ENCODE data around the gene PPP2R5A. TPM values are rescaled to one million over a fixed set of nuclear protein-coding genes. Genes with fewer than 3 reads are reported as not detected.

Gene PPP2R5A
- total RNA-seq, 1 experiment from 2014 or later = 22.0 TPM

GRCh38 chr1:212257157-212257556 lies 28.1 kb upstream of the PPP2R5A start:
- no peak overlapping the region for H3K23ac ChIP-seq (ENCODE audit: insufficient read length, low read depth, low read length)
- no peak overlapping the region for H3K27ac ChIP-seq (ENCODE audit: insufficient read length, low read depth, low read length)
- H3K27ac Mint-ChIP-seq = no peak overlapping the region
- TF ChIP-seq, protein P1, sequence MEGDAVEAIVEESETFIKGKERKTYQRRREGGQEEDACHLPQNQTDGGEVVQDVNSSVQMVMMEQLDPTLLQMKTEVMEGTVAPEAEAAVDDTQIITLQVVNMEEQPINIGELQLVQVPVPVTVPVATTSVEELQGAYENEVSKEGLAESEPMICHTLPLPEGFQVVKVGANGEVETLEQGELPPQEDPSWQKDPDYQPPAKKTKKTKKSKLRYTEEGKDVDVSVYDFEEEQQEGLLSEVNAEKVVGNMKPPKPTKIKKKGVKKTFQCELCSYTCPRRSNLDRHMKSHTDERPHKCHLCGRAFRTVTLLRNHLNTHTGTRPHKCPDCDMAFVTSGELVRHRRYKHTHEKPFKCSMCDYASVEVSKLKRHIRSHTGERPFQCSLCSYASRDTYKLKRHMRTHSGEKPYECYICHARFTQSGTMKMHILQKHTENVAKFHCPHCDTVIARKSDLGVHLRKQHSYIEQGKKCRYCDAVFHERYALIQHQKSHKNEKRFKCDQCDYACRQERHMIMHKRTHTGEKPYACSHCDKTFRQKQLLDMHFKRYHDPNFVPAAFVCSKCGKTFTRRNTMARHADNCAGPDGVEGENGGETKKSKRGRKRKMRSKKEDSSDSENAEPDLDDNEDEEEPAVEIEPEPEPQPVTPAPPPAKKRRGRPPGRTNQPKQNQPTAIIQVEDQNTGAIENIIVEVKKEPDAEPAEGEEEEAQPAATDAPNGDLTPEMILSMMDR (conservative IDR thresholded peaks at IDR 0.05) = no peak
- no peak overlapping the region for H3T11ph ChIP-seq (ENCODE audit: low read length)
- no peak overlapping the region for H3K18ac ChIP-seq (ENCODE audit: insufficient read length, low read depth, low read length)
- H3K56ac ChIP-seq (ENCODE audit: insufficient read length, low read depth, low read length) = no peak overlapping the region
- no peaks in the 10 kb centered on the region for H3K27me3 ChIP-seq (ENCODE audit: insufficient read depth, low read length)
- no peaks in the 10 kb centered on the region for H3K79me2 ChIP-seq (ENCODE audit: insufficient read depth, low read length)
- H2AFZ ChIP-seq (ENCODE audit: low read length) = no peak overlapping the region
- no peaks in the 10 kb centered on the region for H3K9me3 ChIP-seq (ENCODE audit: control insufficient read depth, low read depth, low read length)
- H3K23me2 ChIP-seq (ENCODE audit: insufficient read length, low read depth, low read length, poor library complexity, severe bottlenecking) = no peaks in the 10 kb centered on the region
- no peaks in the 10 kb centered on the region for H4K20me1 ChIP-seq (ENCODE audit: control insufficient read depth, insufficient read depth, insufficient read length)
- H3K9ac ChIP-seq (ENCODE audit: extremely low read depth, insufficient read length, low read length) = no peak overlapping the region
- H4K5ac ChIP-seq (ENCODE audit: insufficient read length, low read depth, low read length) = no peak overlapping the region
- H4K91ac ChIP-seq (ENCODE audit: insufficient read length, low read depth, low read length) = no peak overlapping the region
- WGBS (ENCODE audit: extremely low coverage, insufficient read length, low lambda C conversion rate) = no CpG with 5 or more reads among the region's 4 CpGs
- H3K4me3 Mint-ChIP-seq = no peak overlapping the region
- peaks cover 10 to 14% of the 10 kb centered on the region in 2 experiments for H3K4me1 Mint-ChIP-seq
- H3K27me3 Mint-ChIP-seq (ENCODE audit: low read depth) = no peaks in the 10 kb centered on the region
- no peak overlapping the region for H2BK120ac ChIP-seq (ENCODE audit: low read depth, low read length, poor library complexity, severe bottlenecking)
- no peak overlapping the region for H3K4me2 ChIP-seq (ENCODE audit: insufficient read depth, insufficient read length, low read length)
- H3K9me3 Mint-ChIP-seq = no peaks in the 10 kb centered on the region
- H2AK5ac ChIP-seq (ENCODE audit: insufficient read length, low read length) = no peak overlapping the region
- no peak overlapping the region for H3K4ac ChIP-seq (ENCODE audit: low read depth, low read length)
- H3K79me1 ChIP-seq (ENCODE audit: insufficient read depth, low read depth, low read length, poor library complexity, severe bottlenecking) = no peaks in the 10 kb centered on the region
- no peaks in the 10 kb centered on the region for H3K36me3 Mint-ChIP-seq (ENCODE audit: insufficient read depth in 1 of 3, low read depth in 3 of 3)
- no peak overlapping the region for H2BK20ac ChIP-seq (ENCODE audit: low read depth, low read length, poor library complexity, severe bottlenecking)
- no peak for DNase-seq
- no peak overlapping the region for H4K8ac ChIP-seq (replicated peaks; ENCODE audit: insufficient read length, low read depth, low read length)
- no peaks in the 10 kb centered on the region; the same call in 1 of the 2 replicates for H3K4me1 ChIP-seq (ENCODE audit: insufficient read depth, low read length)
- H2BK12ac ChIP-seq (ENCODE audit: insufficient read length, low read depth, low read length) = no peak overlapping the region
- H3K14ac ChIP-seq (ENCODE audit: insufficient read depth, low read length) = no peak overlapping the region
- no peak overlapping the region for H2BK15ac ChIP-seq (ENCODE audit: low read depth, low read length)
- no peak overlapping the region for H2BK5ac ChIP-seq (ENCODE audit: insufficient read length, low read length)
